GM18870 (cell line): ENCODE results near the gene RNPEP.
A peak's percentile ranks its signal among the peaks of the same experiment; 100 is the strongest.
"Not testable (repeated sequence)": the region's sequence is repeated elsewhere in the genome, so short reads cannot be mapped to it uniquely, and the experiment has no call there.

ENCODE experiments used
- ATAC-seq: cut with Tn5 transposase; IDR thresholded peaks from one replicate; pipeline ENCODE4 v1.9.1; 2021; ENCODE audit warnings: moderate library complexity; ENCODE audit not compliant: unreplicated experiment

The RNPEP gene

DNA sequence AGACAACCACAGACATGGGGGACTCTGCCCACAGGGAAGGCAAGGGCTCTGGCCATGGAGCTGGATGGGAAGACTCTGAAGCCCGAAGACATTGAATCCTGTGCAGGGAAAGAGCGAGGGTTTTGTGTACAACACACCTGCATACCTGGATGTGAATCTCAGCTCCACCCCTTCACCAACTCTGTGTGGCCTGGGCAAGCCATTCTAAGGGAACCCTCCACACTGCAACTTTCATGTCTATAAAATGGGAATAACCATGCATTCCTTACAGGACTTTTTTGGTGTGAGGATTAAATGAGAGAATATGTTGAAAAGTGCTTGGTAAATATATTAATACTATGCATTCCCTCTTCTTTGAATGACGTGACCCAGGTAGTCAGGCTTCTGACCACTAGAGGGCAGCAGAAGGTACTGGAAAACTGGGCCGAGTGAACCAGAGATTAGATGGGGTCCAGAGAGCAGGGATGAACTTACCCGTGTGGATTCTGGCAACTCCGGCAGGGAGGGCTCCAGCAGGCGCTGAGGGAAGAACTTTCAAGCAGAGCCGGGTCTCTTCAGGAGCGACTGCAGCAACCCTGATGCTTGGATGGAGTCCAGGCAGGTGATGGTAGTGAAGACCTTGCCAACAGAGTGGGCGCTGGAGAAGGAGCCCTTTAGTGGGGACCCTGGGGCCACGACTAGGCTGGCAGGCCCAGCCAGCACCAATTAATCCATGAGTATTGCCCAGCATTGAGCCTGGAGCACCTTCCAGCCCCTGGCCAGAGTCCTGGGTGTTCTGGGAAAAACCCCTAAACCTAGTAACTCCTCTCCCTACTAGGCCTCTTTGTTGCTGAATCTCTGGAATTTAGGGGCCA lies 27.1 kb downstream of the RNPEP start:
- ATAC-seq = no peak

DNA sequence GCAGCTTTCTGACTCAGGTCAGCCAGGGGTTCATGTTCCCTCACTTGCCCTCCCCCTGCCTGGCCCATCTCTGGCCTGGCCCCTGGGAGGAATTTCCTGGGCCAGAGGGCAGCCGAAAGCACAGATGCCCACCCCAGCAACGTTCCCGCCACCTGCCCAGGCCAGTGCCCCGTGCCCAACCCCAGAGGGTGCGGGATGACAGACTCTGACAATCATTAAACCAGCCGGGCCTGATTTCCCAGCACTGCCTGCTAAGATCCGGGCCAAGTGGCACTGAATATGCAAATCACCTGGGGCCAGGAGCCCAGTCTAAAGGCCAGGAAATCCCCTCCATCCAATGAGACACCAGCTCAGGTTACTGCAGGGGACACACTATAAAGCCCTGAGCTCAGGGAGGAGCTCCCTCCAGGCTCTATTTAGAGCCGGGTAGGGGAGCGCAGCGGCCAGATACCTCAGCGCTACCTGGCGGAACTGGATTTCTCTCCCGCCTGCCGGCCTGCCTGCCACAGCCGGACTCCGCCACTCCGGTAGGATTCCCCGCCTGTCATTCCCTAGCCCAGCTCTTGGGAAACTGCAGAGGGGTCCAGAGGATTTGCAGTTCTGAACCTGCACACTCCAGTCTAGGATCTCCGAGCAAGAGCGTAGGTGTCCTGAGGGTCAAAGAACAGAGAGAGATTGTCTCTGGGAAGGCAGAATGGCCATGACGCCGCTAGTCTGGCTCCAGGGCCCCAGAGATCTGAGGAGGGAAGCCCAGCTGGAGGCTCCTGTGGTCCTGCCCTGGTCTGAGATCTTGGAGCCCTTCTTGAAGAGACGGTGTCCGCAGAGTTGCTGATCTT lies 27.9 kb downstream of the RNPEP start, which contains the start of gene ELF3:
Gene ELF3 (plus strand): TSS at position 408 of the 836 bp plus-strand sequence. CDS start 550 bp downstream, outside the sequence.
- ATAC-seq = peak; percentile 89

DNA sequence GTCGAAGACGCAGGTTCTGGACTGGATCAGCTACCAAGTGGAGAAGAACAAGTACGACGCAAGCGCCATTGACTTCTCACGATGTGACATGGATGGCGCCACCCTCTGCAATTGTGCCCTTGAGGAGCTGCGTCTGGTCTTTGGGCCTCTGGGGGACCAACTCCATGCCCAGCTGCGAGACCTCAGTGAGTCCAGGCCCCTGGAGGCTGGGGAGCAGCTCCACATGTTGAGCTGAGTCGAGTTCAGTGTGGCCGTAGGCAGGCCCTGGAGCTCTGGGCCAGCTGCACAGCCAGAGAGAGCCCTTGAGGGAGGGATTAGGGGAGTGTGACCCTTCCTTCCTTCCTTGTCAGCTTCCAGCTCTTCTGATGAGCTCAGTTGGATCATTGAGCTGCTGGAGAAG lies 29.5 kb downstream of the RNPEP start:
- no peak for ATAC-seq

DNA sequence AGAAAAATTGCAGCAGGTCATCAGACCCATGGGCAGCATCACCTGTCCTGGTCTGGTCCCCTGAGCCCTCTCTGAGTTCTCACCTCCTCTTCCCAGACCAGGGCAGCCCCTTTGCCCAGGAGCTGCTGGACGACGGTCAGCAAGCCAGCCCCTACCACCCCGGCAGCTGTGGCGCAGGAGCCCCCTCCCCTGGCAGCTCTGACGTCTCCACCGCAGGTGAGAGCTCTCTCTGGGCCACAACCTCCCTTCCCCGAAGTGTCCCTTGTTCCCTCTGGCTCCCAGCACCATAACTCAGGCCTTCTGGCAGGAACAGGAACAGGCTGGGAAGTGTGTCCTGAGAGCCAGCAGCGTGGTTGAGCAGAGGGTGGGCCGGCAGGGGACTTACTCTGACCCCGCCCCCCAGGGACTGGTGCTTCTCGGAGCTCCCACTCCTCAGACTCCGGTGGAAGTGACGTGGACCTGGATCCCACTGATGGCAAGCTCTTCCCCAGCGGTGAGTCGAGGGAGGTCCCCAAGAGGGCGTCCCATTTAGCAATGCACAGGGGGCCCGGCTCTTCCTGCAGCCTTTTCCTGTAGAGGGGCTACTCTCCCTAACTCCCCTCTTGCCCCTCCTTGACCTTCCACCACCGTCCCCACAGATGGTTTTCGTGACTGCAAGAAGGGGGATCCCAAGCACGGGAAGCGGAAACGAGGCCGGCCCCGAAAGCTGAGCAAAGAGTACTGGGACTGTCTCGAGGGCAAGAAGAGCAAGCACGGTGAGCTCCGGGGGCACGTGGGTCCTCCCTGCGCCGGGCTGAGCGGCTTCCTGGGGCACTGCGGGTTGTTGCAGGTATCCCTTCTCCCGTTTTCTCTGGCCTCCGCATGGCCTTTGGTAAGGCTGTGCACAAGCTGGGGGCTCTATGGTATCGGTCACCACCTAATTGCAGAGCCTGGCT lies 30.4 kb downstream of the RNPEP start:
- no peak for ATAC-seq

DNA sequence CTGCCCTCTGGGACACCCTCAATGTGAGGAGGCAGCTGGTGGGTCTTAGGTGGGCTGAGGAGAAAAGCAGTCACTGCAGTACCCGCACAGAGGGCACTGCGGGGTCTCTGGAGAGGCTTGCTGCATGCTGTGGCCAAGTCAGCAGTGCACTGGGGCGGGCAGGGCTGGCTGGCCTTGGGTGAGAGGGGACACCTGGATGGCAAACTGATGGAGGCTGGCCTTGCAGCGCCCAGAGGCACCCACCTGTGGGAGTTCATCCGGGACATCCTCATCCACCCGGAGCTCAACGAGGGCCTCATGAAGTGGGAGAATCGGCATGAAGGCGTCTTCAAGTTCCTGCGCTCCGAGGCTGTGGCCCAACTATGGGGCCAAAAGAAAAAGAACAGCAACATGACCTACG lies 31.2 kb downstream of the RNPEP start:
- no peak for ATAC-seq

DNA sequence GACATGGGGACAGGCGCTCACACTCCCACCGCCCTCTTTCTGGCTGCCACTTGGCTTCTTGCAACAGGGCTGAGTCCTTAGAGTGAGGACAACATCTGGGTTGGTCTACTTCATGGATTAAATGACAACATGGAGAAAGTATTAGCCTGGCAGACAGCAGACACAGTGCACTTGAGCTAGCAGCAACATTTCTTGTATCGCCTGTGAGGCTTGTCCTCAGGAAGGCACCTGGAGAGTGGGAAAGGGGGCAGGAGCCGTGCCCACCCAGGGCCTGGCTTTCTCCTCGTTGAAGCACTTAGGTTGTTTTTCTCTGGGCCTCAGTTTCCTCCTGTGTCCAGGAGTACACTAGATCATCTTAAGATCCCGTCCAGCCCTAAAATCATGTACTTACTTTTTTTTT lies 31.6 kb downstream of the RNPEP start:
- ATAC-seq = no peak

DNA sequence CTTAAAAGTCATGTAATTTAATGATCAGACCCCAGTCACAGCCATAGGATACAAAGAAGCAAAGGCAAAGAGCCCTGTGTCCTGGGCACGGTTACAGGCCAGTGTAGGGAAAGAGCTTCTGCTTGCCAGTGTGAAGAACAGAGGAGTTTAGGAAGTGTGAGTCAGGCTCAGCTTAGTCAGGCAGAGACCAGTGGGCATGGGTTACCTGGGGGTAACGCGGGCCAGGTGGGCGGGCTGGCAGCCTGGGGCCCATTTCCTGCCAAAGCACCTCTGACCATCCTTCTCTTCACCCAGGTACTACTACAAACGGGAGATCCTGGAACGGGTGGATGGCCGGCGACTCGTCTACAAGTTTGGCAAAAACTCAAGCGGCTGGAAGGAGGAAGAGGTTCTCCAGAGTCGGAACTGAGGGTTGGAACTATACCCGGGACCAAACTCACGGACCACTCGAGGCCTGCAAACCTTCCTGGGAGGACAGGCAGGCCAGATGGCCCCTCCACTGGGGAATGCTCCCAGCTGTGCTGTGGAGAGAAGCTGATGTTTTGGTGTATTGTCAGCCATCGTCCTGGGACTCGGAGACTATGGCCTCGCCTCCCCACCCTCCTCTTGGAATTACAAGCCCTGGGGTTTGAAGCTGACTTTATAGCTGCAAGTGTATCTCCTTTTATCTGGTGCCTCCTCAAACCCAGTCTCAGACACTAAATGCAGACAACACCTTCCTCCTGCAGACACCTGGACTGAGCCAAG lies 32.6 kb downstream of the RNPEP start:
- ATAC-seq = no peak

DNA sequence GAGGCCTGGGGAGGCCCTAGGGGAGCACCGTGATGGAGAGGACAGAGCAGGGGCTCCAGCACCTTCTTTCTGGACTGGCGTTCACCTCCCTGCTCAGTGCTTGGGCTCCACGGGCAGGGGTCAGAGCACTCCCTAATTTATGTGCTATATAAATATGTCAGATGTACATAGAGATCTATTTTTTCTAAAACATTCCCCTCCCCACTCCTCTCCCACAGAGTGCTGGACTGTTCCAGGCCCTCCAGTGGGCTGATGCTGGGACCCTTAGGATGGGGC lies 33.2 kb downstream of the RNPEP start:
- no peak for ATAC-seq

DNA sequence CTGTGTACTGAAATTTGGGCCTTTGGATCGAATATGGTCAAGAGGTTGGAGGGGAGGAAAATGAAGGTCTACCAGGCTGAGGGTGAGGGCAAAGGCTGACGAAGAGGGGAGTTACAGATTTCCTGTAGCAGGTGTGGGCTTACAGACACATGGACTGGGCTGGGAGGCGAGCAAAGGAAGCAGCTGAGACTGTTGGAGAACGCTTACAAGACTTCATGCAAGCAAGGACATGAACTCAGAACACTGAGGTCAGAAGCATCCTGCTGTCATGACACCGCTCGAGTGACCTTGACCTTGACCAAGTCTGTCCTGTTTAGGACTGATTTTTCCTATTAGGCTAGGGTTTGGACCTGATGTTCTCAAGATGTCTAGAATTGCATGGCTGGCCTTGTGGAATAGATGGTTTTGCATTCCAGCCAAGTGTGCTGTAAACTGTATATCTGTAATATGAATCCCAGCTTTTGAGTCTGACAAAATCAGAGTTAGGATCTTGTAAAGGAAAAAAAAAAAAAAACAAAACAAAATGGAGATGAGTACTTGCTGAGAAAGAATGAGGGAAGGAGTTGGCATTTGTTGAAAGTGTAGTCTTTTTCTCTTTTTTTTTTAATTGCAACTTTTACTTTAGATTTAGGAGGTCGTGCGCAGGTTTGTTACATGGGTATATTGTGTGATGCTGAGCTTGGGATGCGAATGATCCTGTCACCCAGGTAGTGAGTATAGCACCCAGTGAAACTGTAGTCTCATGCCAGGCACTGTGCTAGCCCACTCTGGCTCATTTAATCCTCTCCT lies 33.8 kb downstream of the RNPEP start:
- no peak for ATAC-seq

DNA sequence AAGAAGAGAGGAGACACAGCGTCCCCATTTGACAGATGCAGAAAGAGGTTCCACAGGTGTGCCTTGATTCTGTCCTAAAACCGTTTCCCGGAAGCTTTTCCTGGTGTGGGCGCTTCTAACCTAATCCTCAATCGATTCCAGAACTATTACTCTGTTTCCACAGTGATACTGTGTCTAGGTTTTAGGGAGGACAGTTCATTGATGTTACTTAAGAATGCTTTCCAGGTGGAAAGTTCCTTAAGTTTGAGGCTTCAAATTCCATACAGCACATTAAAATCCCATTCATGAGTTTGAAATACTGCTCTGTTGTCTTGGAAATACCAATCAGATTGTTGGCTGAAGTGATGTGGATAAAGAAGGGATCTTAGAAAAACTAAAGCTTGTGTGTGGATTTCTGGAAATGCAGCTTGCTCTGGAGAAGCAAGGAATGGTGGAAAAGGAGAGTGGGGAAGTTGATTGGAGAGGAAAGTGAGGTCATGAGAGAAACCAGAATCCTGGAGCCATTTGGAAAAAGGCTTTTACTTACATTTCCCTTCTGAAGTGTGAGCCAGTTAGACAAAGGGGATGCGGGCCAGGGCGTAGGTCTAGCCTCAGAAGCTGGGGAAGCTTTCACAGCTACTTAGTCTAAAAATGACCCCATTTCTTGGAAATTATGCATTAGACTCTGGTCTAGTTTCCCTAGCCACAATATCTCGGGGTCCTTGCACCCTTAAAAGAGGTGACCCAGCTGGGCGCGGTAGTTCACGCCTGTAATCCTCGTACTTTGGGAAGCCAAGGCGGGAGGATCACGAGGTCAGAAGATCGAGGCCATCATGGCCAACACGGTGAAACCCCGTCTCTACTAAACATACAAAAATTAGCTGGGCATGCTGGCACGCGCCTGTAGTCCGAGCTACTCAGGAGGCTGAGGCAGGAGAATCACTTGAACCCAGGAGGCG lies 34.6 kb downstream of the RNPEP start:
- ATAC-seq = no peak

DNA sequence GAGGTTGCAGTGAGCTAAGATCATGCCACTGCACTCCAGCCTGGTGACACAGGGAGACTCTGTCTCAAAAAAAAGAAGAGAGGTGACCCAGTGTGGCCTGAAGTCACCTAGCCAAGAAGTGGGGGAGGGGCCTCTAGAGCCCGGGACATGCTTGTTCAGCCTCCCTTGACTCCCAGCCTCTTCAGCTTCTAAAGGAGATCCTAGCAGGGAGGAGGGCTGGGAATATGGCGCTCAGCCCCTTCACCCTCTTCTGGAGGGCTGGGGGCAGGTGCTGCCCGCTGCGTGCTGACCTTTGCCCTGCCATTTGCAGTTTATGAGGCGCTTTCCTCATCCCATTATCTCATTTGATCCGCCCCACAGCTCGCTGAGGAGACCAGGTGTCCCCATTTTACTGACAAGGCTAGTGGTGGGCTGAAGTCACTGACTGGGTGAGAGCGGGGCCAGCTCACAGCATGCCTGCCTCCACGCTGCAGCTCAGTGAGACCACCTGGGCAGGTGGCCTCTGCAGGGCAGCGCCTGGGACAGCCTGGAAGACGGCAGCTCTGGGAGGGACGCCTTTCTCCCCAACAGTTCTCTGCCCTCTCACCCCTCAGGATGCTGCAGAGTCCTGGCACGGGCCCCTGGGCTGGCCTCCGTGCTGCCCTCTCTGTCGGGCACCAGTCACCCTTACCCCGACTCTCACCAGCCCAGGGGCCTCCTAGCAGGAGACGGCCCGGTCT lies 35.5 kb downstream of the RNPEP start:
- ATAC-seq = no peak

DNA sequence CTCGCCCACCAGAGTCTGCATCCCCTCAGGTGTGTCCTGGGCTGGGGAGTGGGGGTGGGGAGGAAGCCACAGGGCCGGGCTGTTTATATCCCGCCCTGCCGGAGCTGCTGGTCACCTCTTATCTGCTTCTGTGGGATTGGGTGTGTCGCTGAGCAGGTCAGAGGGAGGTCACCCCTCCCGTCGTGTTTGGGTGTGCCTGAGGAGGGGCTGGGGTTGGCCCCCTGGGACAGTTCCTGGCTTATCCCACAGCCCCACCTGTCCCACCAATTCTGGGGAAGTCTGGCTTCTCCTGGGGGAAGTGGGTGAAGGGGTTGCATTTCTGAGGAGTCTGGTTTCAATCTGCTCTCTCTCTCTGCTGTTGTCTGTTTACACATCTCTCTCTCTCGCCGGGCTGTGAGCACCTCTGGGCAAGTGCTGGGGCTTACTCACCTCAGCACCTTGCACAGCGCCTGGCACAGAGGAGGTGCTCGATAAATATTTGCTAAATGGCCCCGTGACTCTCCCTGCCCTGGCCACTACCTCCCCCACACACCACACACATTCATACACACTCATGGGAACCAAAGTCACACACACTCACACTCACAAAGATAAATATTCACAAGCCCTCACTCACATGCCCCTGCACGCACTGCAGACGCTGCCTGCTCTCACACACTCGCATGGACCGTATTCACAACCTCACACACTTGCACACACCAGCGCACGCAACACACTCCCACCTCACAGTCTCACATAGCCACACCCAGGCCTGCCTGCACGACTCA lies 36.2 kb downstream of the RNPEP start:
- ATAC-seq = no peak

DNA sequence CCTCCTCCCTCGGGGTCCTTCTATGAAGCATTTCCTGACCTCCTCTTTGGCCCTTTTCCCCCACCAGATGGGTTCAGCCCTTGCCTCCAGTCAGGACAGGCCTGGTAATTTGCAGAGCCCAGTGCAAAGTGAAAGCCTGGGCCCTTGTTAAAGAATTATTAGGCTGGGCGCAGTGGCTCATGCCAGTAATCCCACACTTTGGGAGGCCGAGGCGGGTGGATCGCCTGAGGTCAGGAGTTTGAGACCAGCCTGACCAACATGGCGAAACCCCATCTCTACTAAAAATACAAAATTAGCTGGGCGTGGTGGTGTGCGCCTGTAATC lies 36.7 kb downstream of the RNPEP start:
- not testable (repeated sequence) for ATAC-seq

DNA sequence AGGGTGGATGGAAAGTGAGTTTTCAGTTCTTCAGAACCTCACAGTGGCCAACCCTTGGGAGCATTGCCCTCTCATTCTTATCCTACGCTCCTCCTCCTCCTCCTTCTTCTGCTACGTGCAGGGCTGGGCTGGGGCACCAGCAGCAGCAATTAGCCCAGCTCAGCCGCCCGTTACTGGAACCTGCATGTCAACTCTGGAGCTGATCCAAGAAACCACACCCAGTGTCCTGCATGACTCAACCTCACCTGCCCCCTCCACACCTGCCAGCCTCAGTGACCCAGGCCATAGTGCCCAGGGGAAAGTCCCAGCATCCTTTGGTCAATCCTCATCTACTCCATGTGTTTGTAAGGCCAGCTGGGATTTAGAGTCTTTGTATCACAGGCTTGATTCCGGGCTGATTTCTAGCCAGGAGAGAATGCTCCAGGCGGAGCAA lies 40.6 kb downstream of the RNPEP start:
- no peak for ATAC-seq

DNA sequence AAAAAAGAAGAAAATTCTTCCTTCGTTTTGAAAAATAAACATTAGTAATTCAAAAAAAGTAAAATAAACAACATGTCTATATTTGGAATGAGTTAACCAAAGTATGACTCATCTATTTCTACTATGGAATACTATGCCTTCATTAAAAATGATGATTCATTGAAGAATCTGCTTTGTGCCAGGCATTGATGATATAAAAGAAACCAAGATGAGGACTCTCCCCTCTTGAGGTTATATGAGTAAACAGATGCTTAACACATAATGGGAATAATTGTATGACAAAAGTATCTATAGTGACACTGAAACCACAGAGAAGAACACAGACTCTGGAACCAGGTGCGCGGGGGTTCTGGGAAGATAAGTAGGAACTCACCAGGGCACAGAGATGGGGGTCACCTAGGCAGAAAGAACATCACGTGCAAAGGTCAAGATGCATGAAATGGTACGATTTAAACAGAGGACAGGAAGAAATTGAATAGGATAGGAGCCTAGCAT lies 46.8 kb downstream of the RNPEP start:
- no peak for ATAC-seq

DNA sequence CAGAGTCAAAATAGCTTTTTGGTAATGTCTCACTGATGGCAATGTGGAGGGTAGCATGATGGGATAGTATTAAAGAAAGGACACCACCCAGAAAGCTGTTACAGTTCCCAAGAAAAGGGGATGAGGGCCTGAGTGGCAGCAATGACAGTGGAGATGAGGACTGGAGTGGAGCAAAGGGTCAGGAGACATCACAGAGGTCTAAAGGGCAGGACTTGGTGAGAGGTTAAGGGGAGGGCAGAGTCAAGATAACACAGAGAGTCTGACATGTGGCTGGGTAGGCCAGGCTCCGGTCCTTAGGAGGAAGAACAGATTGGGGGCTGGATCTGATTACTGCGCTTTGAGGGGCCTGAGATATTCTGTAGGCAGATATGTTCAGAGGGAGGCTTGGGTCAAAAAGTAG lies 47.3 kb downstream of the RNPEP start:
- no peak for ATAC-seq

DNA sequence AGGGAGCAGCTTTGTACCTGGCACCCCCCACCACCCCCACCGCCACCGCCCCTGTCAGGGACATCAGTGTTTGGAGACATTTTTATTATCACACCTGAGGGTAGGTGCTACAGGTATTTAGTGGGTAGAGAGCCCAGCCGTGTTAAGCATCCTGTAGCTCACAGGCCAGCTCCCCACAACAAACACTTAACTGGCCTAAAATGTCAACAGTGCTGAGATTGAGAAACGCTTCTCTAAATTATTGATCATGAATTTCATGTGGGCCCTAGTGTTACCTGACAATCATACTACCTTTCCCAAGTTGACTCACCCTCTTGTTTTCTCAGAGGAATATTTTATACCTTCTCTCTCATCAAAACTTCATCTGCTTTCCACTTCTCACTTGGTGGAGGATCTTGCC lies 49.3 kb downstream of the RNPEP start:
- no peak for ATAC-seq
